HG03064 (cell line): ENCODE data around the gene MRTFB.
"Not testable (repeated sequence)": the region's sequence is repeated elsewhere in the genome, so short reads cannot be mapped to it uniquely, and the experiment has no call there.

ENCODE experiments used
- ATAC-seq: cut with Tn5 transposase; IDR thresholded peaks from one replicate; pipeline ENCODE4 v1.9.1; 2021; ENCODE audit warnings: low read depth; ENCODE audit not compliant: unreplicated experiment

The MRTFB gene

GRCh38 chr16:14102925-14103720 is 32.0 kb downstream of the MRTFB start:
- ATAC-seq = no peak

DNA sequence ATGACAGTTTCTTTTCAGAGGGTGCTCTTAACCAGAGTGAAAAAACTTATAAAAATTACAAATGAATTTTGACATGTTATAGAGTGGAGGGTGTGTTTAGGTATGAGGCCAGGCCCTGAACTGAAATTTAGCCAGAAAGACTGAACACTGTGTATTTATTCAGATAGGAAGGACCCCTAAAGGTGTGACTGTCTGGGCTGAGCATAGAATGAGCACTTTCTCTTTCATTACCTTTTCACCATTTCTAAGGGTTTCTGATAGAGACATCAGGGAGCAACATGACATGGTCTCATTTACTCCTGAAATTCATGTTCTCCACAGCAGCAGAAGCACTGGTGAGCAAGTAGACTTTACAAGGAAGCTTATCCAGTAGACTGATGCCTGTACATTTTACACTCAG is 32.9 kb downstream of the MRTFB start:
- no peak for ATAC-seq

- ATAC-seq = no peak
Measured at GRCh38 chr16:14105760-14106375, 34.7 kb downstream of the MRTFB start.

GRCh38 chr16:14106457-14106856 is 35.3 kb downstream of the MRTFB start:
- ATAC-seq = no peak

DNA sequence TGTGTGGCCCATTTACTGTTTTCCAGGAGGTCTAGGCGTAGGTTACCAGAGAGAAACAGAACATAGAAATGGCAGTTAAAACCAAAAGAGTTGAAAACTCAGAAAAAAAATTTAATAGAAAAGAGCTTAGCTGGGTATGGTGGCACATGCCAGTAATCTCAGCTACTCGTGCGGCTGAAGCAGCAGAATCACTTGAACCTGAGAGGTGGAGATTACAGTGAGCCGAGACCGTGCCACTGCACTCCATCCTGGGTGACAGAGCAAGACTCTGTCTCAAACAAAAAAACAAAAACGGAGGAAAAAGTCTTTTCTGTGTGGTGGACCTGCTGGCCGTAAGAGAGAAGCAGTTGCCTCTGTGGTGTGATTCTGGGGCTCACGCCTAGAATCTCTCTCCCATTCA is 35.8 kb downstream of the MRTFB start:
- no peak for ATAC-seq

DNA sequence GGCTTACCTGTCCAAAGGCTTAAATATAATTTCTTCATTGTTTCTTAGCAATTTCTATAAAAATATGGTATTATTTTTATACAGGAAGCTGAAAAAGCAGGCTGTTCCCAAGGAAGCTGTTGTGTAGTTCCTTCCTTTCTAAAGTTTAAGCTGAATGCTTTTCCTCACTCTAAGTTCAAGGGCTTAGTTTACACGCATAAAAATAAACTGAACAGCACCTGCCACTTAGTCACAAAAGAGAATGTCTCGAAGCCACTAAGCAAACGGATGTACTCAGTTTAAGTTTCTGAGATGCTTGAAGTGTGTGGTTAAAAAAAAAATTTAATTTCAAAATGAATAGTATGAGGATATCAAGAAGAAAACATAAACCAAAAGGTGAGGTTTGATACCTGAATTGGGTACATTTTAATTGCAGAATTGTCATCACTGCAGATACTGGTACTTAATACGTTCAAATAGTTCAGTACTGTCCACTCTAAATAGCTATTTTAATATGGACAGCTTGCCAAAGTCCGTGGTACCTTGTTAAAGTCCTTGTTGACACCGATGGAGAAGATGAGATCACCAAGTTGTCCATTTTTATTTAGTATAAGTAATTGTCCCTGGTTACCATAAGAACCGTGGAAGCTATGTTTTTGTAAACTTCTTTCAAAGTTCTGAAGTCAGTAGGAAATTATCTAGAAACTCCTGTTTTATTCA is 38.1 kb downstream of the MRTFB start:
- ATAC-seq = no peak

DNA sequence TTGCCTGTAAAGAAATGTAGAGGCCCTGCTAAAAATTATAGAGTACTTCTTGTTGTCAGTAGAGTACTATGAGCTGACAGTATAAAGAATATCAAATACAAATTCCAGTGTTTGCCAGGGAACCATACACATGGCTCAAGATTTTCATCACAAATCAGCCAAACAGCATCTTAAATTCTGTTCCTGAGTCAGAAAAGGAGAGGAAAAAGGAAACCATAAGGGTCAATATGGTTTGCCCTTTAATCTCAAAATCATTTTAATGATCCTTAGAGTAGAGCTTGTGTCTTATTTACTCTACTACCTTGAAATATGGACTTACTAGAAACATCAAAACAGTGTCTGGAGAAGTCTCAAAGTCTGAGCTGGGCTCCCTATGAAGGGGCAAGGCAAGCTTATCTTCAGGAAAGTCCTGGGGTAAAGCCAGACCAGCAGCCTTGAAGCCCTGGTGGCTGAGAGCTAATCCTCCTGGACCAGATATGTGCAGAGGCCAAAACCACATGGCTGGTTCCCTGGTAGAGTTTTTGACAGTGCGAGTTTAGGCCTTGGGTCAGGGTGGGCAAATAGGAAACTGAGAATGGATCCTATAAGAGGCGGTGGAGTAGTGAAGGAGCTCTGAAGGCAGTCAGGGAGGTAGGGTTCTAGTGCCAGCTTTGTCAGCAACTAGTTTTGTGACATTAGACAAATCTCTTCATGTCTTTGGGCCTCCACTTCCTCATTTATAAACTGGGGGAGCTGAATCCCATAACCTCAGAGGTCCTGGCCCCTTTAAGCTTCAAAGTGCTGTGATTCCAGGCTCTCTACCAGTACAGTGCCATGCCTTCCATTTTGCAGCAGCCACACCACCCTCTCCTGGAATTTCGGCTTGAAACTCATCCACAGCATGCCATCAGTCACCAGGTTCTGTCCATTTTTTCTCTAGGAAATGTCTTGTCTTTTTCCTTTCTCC is 38.9 kb downstream of the MRTFB start:
- ATAC-seq = no peak

- ATAC-seq = no peak
Measured at GRCh38 chr16:14110728-14111251, 39.7 kb downstream of the MRTFB start.

DNA sequence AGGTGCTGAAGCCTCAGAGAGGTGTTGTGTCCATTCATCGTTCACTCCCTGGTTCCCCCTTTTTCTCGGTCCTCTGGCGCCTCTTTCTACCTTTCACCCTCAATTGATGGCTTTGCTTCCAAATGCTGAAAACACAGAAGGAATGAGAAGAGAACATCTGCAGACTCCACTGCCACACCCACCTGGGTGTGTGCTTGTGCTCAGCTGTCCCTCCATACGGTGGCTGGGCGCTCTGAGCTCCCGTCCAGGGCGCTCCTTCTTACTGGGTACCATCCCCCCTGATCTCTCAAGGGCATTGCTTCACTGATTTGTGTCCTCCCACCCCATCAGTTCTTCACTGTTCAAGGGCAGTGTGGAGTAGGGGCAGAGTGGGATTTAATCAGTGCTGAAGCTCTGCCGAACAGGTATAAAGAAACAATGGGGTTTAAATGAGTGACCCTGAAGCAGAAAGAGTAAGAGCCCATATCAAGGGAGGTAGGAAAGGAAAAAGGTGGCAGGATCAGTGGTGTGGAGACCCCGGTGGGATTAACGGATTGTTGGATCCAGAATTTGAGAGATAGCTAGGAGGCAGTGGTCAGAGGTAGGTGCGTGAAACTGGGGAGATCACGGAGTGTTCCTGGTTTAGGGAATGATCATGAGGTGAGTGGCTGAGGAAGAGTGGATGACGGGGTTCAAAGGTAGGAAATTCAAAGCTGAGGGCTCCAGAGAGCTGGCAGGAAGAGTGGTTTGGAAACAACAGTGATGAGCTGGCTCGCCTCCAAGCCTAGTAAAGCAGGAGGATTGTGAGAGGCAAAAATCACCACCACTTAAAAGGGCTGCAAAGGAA is 40.8 kb downstream of the MRTFB start:
- ATAC-seq = no peak

GRCh38 chr16:14112539-14112856 is 41.4 kb downstream of the MRTFB start:
- no peak for ATAC-seq

DNA sequence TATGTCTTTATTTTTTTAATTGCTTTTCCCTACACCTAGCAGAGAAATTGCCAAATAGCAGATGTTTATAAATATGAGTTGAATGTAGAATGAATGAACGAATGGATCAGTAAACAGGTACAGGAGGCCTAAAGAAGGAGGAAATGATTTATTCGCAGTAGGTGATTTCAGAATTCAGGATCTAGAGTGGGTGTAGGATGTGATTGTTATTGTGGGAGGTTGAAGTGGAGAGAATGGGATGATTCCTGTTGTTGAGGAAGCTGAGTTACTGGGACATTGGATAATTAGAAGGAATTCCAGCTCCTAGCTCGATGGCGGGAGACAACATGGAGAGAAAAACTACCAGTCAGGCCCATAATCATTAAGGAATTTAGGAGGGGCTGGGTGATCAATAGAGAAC is 42.2 kb downstream of the MRTFB start:
- no peak for ATAC-seq

DNA sequence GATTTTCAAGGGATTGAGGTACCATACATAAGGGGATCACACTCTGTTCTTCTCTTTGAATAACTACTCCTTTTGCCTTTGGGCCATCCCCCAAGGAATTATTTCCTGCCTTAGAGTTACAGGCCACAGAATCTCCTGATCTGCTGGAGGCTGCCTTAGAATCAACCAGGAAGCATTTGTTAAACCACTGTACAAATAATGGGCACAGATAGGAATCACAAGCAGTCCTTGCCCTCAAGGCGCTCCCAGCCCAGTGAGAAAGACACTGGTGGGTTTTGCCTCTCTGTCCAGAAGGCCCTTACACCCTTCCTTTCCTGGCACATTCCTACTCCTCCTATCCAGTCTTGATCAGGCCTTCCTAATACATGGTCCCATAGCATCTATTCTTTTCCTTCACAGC is 45.9 kb downstream of the MRTFB start:
- ATAC-seq = no peak

DNA sequence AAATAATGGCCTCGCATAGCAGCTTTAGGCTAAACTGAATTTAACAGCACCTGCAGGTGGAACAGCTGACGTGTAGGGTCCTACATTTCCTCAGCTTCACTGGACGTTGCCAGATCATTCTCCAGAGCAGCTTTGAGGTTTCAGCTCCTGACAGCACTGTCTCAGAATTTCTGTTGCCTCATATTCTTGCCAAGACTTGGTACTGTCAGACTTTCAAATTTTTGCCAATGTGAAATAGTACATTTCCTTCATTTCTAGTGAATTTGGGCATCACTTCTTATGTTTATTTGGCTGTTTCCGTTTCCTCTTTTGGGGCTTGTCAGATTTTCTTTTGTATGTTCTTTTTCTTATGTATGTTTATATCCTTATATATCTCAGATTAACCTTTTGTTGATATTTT is 48.7 kb downstream of the MRTFB start:
- ATAC-seq = no peak

- ATAC-seq = no peak
Measured at GRCh38 chr16:14120335-14120734, 49.2 kb downstream of the MRTFB start.

DNA sequence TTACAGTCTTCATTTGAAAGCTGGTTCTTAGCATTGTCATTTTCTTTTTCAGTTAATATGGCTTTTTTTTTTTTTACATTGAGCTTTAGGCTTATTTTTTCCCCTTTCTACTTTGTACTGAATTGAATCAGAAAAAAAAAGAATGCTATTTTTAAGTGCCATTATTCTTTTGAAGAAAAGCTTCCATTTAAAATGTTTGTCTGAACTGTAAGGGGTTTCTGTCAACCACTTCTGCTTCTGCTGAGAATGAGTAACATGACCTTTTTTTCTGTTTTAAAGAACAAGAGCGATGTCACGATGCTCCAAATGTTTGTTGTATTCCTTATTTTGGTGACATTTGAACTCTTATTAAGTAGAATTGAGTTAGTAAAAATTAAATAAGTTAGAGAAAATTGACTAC is 50.0 kb downstream of the MRTFB start:
- ATAC-seq = no peak

DNA sequence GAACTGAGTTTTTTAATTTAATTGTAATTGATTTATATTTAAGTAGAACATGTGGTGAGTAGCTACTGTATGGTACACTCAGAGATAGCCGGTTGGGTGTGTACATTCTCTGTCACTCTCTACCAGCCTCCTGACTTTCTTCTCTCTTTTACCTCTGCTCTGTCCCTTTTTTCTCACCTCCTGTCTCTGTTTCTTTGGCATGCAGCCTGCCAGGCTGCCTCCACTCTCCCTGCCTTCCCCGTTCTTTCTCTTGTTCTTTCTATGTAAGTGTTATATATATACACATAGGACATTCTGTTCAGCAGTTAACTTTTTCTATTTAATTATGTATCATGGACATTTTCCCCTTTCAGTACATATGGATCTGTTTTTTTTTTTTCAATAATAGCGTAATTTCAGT is 50.8 kb downstream of the MRTFB start:
- no peak for ATAC-seq

DNA sequence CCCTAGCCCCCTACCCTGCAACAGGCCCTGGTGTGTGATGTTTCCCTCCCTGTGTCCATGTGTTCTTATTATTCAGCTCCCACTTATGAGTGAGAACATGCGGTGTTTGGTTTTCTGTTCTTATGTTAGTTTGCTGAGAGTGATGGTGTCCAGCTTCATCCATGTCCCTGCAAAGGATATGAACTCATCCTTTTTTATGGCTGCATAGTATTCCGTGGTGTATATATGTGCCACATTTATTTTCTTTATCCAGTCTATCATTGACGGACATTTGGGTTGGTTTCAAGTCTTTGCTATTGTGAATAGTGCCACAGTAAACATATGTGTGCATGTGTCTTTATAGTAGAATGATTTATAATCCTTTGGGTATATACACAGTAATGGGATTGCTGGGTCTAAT is 51.3 kb downstream of the MRTFB start:
- ATAC-seq = not testable (repeated sequence)

GRCh38 chr16:14125000-14125681 is 54.0 kb downstream of the MRTFB start:
- ATAC-seq = no peak

DNA sequence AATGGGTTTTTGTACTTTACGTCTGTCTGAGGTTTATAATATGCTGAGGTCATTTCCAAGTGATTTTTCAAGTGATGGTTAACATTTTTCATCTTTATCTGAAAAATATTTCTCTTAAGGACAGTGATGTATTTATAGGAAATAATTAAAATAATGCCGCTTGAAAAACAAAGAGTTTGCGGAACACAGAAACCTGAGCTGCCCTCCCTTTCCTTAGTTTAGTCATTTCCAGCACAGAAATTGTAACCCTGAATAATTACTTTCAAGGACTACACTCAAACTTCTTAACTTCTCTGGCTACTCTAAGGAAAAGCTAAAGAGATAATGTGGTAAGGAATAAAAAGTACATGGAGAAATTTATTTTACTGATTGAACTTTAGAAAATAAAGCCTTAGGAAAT is 54.6 kb downstream of the MRTFB start:
- ATAC-seq = no peak
